HG03139 (cell line): ENCODE results near the gene DLL3.

Source experiments
- ATAC-seq: cut with Tn5 transposase; IDR thresholded peaks from one replicate; pipeline ENCODE4 v1.9.1; 2021; ENCODE audit not compliant: unreplicated experiment

DLL3 gene

DNA sequence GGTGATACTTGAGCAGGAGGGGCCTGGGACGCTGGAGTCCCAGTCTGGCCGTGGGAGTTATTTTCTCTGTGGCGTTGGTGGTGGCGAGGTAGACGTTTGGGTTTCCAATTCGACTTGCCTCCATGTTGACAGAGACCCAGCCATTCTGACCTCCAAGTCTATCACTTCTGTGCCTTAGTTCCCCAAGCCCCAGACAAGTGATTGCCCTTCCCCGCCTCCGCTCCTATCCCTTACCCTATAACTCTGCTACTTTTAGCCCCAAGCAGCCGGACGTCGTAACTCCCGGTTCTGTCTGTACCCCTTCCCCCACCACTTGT is 17.6 kb upstream of the DLL3 start:
- no peak for ATAC-seq

DNA sequence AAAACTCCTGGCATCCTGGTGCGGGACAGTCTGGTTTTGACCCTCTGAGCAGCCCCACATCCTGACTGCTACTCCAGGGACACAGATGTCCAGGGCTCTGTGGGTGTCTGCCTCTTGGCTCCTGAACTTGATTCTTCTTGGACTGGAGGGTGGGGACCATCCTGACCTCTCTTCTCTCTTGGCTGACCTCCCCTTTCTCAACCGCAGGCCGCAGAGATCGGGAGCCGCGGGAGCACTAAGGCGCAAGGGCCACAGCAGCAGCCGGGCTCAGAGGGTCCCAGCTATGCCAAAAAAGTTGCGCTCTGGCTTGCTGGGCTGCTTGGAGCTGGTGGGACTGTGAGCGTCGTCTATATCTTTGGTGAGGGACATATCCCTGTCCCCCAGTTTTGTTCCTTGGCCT is 17.1 kb upstream of the DLL3 start:
- ATAC-seq: no peak

DNA sequence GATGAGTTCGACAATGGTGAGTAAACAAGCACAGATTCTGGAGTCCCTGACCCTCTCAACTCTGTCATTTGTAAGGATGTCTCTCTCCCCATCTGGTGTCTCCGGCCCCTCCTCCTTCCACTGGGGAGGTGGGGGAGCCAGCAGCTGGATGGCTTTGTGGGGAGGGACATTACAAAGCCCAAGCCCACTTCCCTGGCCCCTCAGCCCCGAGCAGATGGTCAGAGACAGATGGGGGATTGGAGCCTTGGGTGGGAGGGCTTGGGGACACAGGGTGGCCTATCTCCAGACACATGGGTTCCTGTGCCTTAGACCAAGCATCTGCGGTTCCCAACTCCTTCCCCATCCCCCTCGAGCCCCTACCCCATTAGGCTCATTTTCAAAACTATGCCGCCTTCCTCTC is 15.6 kb upstream of the DLL3 start:
- ATAC-seq: no peak

DNA sequence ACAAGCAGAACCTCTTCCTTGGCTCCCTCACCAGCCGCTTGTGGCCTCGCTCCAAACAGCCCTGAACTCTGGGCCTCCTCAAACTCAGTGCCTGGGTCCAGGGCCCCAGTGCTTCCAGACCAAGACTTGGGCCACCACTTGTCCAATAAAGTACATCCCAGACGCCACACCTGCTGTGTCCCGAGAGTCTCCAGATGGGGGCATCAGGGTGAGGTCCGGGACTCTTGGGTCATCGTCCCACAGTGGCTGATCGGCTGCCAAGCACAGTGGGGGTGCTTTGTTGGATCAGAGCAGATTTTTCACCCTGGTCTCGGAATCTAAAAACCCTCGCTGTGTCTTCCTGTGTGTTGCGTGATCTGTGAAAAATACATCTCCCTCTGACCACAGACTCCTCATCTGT is 9.0 kb upstream of the DLL3 start:
- no peak for ATAC-seq

DNA sequence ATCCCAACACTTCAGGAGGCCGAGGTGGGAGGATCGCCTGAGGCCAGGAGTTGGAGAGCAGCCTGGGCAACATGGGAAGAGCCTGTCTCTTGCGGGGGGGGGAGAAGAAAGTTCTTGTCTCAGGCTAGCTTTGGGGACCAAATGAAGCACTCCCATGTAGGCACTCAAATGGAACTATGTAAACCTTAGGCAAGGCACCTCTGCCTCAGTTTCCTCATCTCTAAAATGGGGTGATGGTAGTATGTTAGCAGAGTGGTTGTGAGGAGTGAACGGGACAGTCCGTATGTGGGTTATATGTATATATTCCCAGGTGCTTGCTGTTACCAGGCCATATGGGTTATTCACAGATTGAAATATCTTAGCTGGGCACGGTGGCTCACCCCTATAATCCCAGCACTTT is 6.5 kb upstream of the DLL3 start:
- no peak for ATAC-seq

DNA sequence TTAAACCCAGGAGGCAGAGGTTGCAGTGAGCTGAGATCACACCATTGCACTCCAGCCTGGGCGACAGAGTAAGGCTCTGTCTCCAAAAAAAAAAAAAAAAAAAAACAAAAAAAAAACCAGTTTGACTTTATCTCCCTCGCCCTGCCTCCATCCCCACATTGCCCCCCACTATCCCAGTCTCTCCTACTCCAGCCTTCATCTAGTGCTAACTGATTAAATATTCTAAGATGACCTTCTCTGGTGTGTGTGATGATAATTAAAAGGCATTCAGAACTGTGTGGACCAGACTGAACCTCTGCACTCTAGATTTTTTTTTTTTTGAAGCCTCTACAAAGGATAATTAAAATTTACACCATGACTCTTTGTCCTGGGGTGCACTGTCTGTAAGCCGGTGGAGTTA is 6.0 kb upstream of the DLL3 start:
- ATAC-seq: no peak

DNA sequence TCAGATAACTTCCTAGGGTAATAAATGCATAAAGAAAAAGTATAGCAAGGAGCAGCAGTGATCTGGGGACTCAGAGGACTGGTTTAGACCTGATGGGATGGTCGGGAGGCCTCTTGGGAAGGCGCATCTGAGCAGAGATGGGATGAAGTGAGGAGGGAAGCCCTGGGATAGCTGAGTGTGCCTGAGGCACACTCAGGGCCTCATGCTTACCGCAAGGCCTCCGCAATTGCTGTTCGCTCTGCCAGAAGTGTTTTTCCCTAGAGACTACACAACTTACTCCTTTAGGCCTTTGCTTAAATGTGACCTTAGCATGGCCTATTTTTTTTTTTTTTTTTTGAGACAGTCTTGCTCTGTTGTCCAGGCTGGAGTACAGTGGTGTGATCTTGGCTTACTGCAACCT is 4.1 kb upstream of the DLL3 start:
- no peak for ATAC-seq

DNA sequence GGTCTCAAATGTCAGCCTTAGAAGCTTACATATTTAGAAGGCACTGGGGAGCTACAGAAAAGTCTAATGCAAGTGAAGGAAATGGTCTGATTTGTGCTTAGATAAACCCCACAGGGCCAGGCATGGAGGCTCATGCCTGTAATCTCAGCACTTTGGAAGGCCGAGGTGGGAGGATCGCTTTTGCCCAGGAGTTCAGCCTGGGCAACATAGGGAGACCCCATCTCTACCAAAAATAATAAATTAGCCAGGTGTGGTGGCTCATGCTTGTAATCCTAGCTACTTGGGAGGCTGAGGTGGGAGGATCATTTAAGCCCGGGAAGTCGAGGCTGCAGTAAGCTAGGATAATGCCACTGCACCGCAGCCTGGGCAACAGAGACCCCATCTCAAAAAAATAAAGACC is 2.7 kb upstream of the DLL3 start:
- ATAC-seq: no peak

DNA sequence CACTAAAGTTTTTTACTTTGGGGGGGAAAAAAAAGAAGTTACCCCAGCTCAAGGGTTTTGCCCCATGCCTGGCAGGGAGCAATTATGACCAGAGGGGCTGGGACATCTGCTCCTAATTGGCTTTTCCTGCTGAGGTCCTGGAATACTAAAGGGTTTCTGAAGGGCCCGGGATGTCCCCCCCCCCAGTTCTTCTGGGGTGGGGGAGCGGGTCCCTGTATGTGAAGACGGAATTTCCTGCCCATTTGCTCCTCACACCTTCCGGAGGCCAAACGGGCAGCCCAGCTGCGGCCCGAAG is 1.1 kb upstream of the DLL3 start:
- ATAC-seq: no peak

DNA sequence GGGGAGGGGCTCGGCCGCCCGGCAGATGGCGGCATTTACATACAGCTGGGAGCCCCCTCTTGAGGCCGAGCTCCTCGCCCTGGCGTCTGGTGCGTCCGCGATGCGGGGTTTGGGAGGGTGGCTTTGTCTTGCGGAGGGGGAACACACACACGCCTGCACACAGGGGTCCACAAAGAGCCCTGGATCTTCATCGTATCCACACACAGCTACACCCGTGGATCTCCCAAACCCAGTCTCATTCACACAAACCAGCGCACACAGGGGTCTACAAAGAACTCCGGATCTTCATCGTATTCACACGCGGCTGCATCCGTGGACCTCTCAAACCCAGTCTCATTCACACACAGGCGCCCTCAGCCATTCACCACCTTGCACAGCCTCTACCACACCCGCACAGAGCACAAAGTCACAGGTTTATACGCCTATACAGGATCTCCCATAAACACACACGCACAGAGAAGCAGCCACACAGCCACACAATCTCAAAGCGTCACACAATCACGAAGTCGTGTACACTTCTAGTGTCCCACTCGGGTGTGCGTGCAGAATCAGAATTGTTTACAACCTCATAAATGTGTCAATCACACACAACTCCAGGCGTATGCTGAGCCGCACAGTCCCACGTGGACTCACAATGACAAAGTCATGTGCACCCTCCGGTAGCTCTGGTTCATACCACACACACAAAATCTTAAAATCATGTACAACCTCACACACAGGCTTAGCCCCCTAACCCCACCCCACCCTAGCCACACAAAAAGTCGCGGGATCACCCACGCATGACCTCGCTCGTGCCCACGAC is 550 bp upstream of the DLL3 start:
- no peak for ATAC-seq

DNA sequence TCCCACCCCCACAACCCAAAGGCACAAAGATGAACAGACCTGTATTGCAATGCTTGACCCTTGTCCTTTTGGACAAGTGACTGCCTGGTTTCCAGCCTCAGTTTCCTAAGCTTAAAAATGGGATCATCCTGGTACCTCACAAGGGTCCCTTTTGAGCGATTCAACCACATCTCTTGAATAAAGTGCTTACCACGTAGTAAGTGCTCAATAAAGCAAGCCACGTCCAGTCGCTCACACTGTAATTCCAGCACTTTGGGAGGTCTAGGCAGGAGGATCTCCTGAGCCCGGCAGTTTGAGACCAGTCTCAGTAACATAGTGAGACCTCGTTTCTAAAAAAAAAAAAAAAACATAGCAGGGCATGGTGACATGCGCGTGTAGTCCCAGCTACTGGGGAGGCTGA is 1.2 kb downstream of the DLL3 start:
- no peak for ATAC-seq

DNA sequence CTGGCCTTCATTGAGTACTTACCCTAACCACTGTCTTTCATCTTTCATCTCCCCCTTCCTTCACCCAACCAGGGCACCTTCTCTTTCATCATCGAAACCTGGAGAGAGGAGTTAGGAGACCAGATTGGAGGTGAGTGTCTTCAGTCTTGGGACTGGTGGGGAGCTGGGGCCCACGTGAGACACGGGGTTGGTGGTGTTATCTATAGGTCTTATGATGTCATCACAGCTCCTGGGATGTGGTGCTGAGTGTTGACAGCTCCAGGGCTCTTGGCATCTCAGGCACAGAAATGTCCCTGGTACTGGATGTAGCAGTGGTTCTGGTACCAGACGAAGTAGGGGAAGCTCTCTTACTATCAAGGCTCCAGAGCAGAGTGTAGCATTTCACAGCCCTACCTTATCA is 1.8 kb downstream of the DLL3 start:
- ATAC-seq: no peak

DNA sequence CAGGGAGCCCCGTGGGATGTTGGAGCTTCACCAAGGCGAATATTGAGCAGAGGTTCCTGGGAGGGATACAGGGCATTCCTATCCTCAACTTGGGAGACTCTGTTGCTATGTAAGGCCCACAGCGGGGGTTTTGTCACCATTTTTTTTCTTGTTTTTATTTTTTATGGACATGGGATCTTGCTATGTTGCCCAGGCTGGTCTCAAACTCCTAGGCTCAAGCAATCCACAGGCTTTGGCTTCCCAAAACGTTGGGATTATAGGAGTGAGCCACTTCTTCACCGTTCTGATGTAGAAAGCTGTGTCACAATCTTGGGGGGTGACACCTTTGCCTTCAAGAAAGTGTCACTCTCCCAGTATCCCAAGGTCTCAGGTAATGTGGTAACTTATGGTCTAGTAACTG is 2.6 kb downstream of the DLL3 start:
- ATAC-seq: no peak

DNA sequence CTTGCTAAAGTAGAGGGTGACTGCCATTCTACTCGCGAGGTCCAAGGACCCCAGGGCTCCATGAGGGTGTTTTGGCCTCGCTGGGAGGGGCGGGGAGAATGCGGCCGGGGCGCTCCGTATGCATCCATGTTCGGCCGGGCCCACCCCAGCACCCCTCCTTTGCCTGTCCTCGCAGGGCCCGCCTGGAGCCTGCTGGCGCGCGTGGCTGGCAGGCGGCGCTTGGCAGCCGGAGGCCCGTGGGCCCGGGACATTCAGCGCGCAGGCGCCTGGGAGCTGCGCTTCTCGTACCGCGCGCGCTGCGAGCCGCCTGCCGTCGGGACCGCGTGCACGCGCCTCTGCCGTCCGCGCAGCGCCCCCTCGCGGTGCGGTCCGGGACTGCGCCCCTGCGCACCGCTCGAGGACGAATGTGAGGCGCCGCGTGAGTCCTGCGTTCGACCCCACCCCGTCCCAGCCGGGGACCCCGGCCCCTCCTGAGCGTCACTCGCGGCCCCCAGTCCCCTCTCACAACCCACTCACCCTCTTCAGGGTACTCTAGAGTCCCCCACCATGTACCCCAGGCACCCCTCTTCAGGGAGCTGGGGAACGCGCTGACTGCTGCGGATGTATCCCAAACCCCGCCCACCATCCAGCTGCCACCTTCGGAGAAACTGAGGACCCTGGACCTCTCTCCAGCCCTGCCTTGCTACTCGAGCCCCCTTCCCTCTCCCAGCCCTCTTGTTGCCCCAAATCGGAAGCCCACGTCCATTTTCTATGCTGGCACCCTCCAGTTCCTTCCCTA is 4.1 kb downstream of the DLL3 start:
- no peak for ATAC-seq

DNA sequence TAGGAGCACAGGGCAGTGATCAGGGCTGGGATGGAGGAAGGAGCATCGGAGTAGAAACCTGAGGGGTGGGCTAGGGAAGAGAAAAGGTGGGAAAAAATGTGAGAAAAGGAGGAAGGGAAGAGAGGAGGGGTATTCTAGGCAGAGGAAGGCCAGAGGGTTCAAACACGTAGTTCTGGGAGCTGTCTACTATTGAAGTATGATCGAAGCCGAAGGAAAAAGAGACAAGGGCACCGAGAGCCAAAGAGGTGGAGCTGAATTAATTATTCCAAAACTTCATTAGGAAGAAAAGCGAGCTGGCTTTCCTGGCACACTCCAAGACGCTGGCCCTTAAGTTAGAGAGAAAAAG is 7.8 kb downstream of the DLL3 start:
- no peak for ATAC-seq

DNA sequence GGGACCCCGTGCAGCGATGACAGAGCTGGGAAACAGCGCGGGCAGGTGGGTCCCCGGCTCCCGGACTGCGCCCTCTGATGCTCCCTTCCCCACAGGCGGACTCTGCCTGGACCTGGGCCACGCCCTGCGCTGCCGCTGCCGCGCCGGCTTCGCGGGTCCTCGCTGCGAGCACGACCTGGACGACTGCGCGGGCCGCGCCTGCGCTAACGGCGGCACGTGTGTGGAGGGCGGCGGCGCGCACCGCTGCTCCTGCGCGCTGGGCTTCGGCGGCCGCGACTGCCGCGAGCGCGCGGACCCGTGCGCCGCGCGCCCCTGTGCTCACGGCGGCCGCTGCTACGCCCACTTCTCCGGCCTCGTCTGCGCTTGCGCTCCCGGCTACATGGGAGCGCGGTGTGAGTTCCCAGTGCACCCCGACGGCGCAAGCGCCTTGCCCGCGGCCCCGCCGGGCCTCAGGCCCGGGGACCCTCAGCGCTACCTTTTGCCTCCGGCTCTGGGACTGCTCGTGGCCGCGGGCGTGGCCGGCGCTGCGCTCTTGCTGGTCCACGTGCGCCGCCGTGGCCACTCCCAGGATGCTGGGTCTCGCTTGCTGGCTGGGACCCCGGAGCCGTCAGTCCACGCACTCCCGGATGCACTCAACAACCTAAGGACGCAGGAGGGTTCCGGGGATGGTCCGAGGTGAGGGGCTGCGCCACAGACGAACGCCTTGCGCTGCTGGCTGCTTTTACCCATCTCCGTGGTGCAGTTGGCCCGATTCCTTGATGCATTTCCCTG is 8.4 kb downstream of the DLL3 start:
- ATAC-seq: no peak

DNA sequence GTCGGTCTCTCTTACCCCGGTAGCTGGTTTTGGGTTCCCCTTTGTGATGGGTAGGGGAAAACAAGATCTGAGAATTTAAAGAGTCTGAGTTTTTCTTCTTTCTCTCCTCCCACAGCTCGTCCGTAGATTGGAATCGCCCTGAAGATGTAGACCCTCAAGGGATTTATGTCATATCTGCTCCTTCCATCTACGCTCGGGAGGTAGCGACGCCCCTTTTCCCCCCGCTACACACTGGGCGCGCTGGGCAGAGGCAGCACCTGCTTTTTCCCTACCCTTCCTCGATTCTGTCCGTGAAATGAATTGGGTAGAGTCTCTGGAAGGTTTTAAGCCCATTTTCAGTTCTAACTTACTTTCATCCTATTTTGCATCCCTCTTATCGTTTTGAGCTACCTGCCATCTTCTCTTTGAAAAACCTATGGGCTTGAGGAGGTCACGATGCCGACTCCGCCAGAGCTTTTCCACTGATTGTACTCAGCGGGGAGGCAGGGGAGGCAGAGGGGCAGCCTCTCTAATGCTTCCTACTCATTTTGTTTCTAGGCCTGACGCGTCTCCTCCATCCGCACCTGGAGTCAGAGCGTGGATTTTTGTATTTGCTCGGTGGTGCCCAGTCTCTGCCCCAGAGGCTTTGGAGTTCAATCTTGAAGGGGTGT is 9.1 kb downstream of the DLL3 start:
- ATAC-seq: no peak

DNA sequence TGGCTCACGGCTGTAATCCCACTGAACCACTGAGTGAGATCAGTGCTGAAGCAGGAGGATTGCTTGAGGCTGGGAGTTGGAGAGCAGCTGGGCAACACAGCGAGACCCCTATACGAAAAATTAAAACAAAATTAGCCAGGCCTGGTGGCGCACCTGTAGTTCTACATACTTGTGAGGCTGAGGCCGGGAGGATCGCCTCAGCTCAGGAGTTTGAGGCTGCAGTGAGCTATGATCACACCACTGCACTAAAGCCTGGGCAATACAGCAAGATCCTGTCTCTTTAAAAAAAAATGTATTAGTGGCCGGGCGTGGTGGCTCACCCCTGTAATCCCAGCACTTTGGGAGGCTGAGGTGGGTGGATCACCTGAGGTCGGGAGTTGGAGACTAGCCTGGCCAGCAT is 9.9 kb downstream of the DLL3 start:
- ATAC-seq: no peak

DNA sequence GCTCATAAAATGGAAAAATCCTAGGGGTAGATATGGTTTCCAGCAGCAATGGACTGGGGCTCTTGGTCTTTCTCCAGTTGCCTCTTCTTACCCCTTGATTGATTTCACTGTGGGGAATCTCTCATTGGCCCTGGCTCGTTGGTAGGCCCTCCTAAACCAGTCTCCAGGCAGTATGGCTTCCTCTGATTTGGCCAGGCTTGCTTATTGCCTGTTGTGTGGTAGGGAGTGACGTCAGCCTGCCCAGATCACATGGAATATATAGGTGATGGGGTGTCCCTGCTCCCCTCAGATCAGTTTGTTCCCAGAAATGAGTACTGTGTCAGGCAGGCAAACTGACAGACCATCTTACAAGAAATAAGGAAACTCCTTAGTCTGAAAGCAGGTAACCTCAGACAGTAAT is 10.5 kb downstream of the DLL3 start:
- no peak for ATAC-seq

DNA sequence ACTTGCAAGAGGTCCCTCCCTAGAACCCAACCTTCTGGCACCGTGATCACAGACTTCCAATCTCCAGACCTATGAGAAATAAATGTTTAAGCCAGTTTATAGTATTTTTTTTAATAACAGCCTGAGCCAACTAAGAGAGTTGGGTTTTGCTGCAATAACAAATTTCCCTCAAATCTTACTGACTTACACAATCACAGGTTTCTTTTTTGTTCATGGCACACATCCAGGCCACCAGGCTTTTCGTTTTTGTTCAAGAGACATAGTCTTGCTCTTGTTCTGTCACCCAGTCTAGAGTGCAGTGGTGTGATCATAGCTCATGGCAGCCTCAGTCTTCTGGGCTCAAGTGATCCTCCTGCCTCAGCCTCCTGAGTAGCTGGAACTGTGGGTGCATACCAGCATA is 14.2 kb downstream of the DLL3 start:
- no peak for ATAC-seq

DNA sequence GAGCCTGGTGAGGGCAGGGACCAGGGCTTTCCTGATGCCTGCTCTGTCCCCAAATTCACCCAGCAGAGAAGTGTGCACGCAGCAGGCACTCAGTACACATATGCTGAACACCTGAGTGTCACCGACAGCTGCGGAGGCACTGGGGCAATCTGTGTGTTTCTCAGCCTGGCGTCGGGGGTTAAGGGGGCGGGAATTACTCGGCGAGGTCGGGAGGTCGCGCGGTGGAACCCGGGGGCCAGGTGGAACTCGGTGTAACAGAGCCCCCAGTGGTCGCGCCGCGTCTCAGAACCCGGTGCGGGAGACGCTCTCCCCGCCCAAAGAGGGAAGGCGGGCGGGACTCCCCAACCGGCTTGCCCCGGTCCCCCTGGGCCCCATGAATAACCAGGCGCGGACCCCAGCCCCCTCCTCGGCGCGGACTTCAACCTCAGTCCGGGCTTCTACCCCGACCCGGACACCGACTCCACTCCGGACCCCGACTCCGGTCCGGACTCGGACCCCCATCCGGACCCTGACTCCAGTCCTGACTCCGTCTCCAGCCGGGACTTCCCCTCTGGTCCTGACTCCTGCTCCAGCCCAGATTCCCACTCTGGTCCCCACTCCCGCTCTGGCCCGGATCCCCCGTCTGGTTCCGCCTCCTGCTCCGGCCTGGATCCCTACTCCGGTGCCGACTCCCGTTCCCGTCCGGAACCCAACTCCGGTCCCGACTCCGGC is 16.2 kb downstream of the DLL3 start, which contains the start of gene SELENOV:
Gene SELENOV, plus strand, starts transcription at position 300 of the 711 bp plus-strand sequence. Its CDS starts 74 bp downstream, at position 374.
- no peak for ATAC-seq
